HepG2 (cell line): Measurements from ENCODE around the gene BMP6. TPM values are rescaled to one million over a fixed set of nuclear protein-coding genes. Genes with fewer than 3 reads are reported as not detected.

Experiments
- EZH2 ChIP-seq: conservative IDR thresholded peaks from 2 replicates; pipeline ENCODE4 v1.6.1; 2012; ENCODE audit warnings: mild to moderate bottlenecking, low read depth, low read length, moderate library complexity
- FOXA1 ChIP-seq, 2 experiments: fragments of 450-650 bp in 1 of 2; sonication (generic) in 1 of 2; formaldehyde crosslinking in 1 of 2; IDR thresholded peaks; 2 replicates each; pipeline versions ENCODE4 v1.4.0 to v1.6.1; 2016 to 2020; ENCODE audit warnings: missing genetic modification reagents in 1 of 2
- FOXM1 ChIP-seq: sonication (generic); formaldehyde crosslinking; IDR thresholded peaks from 2 replicates; pipeline ENCODE4 v1.5.0; 2020; ENCODE audit warnings: missing genetic modification reagents
- HDAC2 ChIP-seq: sonication (generic); formaldehyde crosslinking; IDR thresholded peaks from 2 replicates; pipeline ENCODE4 v1.4.0; 2020; ENCODE audit warnings: missing genetic modification reagents
- HIVEP1 ChIP-seq: sonication (generic); formaldehyde crosslinking; IDR thresholded peaks from 2 replicates; pipeline ENCODE4 v1.4.0; 2020; ENCODE audit warnings: mild to moderate bottlenecking, missing genetic modification reagents
- HMGA1 ChIP-seq: sonication (generic); formaldehyde crosslinking; conservative IDR thresholded peaks from 2 replicates; pipeline ENCODE4 v1.4.0; 2020; ENCODE audit warnings: missing genetic modification reagents
- NFIB ChIP-seq: sonication (generic); formaldehyde crosslinking; IDR thresholded peaks from 2 replicates; pipeline ENCODE4 v1.9.0; 2021; ENCODE audit warnings: missing genetic modification reagents, mild to moderate bottlenecking, borderline replicate concordance
- NFIC ChIP-seq: IDR thresholded peaks from 2 replicates; pipeline ENCODE4 v1.6.1; 2012; ENCODE audit warnings: mild to moderate bottlenecking, low read length, inconsistent platforms
- RAD51 ChIP-seq: fragments of 450-650 bp; IDR thresholded peaks from 2 replicates; pipeline ENCODE4 v1.6.1; 2016; ENCODE audit warnings: borderline replicate concordance
- RBAK ChIP-seq: sonication (generic); formaldehyde crosslinking; IDR thresholded peaks from 2 replicates; pipeline ENCODE4 v1.5.1; 2020; ENCODE audit warnings: mild to moderate bottlenecking, missing genetic modification reagents
- RFX1 ChIP-seq: fragments of 450-650 bp; IDR thresholded peaks from 2 replicates; pipeline ENCODE4 v1.6.1; 2017
- SP4 ChIP-seq: sonication (generic); formaldehyde crosslinking; IDR thresholded peaks from 2 replicates; pipeline ENCODE4 v1.8.1; 2023; ENCODE audit warnings: mild to moderate bottlenecking, missing genetic modification reagents
- YEATS2 ChIP-seq: sonication (generic); formaldehyde crosslinking; IDR thresholded peaks from 2 replicates; pipeline ENCODE4 v1.4.0; 2020; ENCODE audit warnings: missing genetic modification reagents, borderline replicate concordance
- YEATS4 ChIP-seq: sonication (generic); formaldehyde crosslinking; IDR thresholded peaks from 2 replicates; pipeline ENCODE4 v1.4.0; 2020; ENCODE audit warnings: missing genetic modification reagents, borderline replicate concordance
- ZNF143 ChIP-seq: sonication (generic); formaldehyde crosslinking; IDR thresholded peaks from 2 replicates; pipeline ENCODE4 v1.4.0; 2020; ENCODE audit warnings: missing genetic modification reagents
- ZNF234 ChIP-seq: sonication (generic); formaldehyde crosslinking; conservative IDR thresholded peaks from 2 replicates; pipeline ENCODE4 v1.5.1; 2020; ENCODE audit warnings: mild to moderate bottlenecking, missing genetic modification reagents
- ZNF563 ChIP-seq: sonication (generic); formaldehyde crosslinking; IDR thresholded peaks from 2 replicates; pipeline ENCODE4 v1.8.0; 2022; ENCODE audit warnings: mild to moderate bottlenecking, moderate library complexity, missing genetic modification reagents
- polyA plus RNA-seq, 8 experiments: library from polyadenylated mRNA; depleted of rRNA in 3 of 8; stranded (reverse) in 7 of 8; unstranded in 1 of 8; fragments of >200 nt; fragmentation: Illumina TruSeq in 4 of 8; extraction: Trizol in 4 of 8; gene quantifications; 2 replicates each; pipeline versions ENCODE4 v1.2.1 to v1.2.3, GENCODE V29; 2011 to 2016; ENCODE audit warnings: low read depth in 4 of 8, missing spikeins in 1 of 8, mixed read lengths in 1 of 8; ENCODE audit not compliant: insufficient read depth in 1 of 8
- total RNA-seq, 5 experiments: library from RNA; depleted of rRNA; stranded (reverse); fragments of >200 nt; fragmentation: Illumina TruSeq; extraction: Trizol; gene quantifications; 2 replicates each; pipeline ENCODE4 v1.2.3, GENCODE V29; 2016; ENCODE audit warnings: low read depth in 1 of 5
- TF ChIP-seq, protein P1 (sequence below): sonication (generic); formaldehyde crosslinking; IDR thresholded peaks from 2 replicates; pipeline ENCODE4 v1.5.0; 2020; ENCODE audit warnings: missing genetic modification reagents
- TF ChIP-seq, protein P2 (sequence below): sonication (generic); formaldehyde crosslinking; IDR thresholded peaks from 2 replicates; pipeline ENCODE4 v1.9.0; 2022; ENCODE audit warnings: missing genetic modification reagents, mild to moderate bottlenecking, borderline replicate concordance
- TF ChIP-seq, protein P3 (sequence below): sonication (generic); formaldehyde crosslinking; IDR thresholded peaks from 2 replicates; pipeline ENCODE4 v1.4.0; 2020; ENCODE audit warnings: missing genetic modification reagents, low read depth, mild to moderate bottlenecking, borderline replicate concordance
- TF ChIP-seq, protein P4 (sequence below): sonication (generic); formaldehyde crosslinking; IDR thresholded peaks from 2 replicates; pipeline ENCODE4 v1.5.1; 2020; ENCODE audit warnings: missing genetic modification reagents, mild to moderate bottlenecking, borderline replicate concordance
- TF ChIP-seq, protein P5 (sequence below): sonication (generic); formaldehyde crosslinking; IDR thresholded peaks from 2 replicates; pipeline ENCODE4 v1.4.0; 2020; ENCODE audit warnings: mild to moderate bottlenecking, missing genetic modification reagents

The BMP6 gene
- total and polyA plus RNA-seq, 2 of the 13 experiments (the other 11 are each of a cell fraction or from before 2014, with no cell fraction given) = 0.09 to 0.18 TPM

DNA sequence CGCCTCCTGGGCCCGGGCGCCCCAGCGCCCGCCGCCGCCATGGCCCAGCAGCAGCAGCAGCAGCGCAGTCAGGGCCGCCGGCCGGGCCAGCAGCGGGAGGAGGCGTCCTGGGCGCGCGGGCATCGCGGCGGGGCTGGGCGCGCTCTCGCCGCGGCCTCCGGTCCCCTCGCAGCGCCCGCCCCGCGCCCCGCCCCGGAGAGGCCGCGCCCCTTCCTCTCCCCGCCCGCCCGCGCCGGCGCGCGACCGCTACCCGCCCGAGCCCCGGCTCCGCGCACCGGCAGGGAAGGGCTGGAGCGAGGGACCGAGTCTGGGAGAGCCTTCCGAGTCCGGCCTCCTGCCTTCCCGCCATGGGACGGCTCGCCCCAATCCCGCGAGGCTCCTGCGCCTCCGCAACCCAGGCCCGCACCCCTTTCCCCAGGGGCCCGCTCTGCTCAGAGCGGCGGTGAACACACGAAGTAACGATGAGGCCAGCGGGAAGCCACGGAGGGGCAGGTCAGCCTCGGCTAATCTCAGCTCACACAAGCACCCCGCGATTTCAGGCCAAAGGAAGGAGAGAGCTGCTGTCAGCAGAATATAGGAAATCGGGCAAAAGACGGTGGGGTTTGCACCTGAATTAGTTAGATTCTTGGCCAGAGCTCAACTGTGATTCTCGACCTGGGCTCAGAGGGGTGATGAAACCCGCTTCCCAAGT lies 184.9 kb downstream of the BMP6 start, which contains the start of gene TXNDC5 (continued):
- TF ChIP-seq, protein P1, sequence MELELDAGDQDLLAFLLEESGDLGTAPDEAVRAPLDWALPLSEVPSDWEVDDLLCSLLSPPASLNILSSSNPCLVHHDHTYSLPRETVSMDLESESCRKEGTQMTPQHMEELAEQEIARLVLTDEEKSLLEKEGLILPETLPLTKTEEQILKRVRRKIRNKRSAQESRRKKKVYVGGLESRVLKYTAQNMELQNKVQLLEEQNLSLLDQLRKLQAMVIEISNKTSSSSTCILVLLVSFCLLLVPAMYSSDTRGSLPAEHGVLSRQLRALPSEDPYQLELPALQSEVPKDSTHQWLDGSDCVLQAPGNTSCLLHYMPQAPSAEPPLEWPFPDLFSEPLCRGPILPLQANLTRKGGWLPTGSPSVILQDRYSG (CRISPR knock-in tag) = no peak
- no peak for TF ChIP-seq RFX1
- no peak for TF ChIP-seq FOXA1 (IDR thresholded peaks at IDR 0.05)
- TF ChIP-seq FOXA1 (CRISPR knock-in tag; IDR thresholded peaks at IDR 0.05) = no peak
- TF ChIP-seq, protein P2, sequence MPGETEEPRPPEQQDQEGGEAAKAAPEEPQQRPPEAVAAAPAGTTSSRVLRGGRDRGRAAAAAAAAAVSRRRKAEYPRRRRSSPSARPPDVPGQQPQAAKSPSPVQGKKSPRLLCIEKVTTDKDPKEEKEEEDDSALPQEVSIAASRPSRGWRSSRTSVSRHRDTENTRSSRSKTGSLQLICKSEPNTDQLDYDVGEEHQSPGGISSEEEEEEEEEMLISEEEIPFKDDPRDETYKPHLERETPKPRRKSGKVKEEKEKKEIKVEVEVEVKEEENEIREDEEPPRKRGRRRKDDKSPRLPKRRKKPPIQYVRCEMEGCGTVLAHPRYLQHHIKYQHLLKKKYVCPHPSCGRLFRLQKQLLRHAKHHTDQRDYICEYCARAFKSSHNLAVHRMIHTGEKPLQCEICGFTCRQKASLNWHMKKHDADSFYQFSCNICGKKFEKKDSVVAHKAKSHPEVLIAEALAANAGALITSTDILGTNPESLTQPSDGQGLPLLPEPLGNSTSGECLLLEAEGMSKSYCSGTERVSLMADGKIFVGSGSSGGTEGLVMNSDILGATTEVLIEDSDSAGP = peak; percentile 73; the same call in 1 of the 2 replicates
- TF ChIP-seq HIVEP1 (CRISPR knock-in tag) = peak; percentile 55; the same call in 1 of the 2 replicates
- no peak for TF ChIP-seq NFIB (CRISPR knock-in tag)
- no peak for TF ChIP-seq FOXM1 (CRISPR knock-in tag)
- no peak for TF ChIP-seq YEATS4
- TF ChIP-seq EZH2 = no peak
- TF ChIP-seq RBAK = no peak
- TF ChIP-seq YEATS2 = peak; percentile 60; the same call in 1 of the 2 replicates
- TF ChIP-seq, protein P3, sequence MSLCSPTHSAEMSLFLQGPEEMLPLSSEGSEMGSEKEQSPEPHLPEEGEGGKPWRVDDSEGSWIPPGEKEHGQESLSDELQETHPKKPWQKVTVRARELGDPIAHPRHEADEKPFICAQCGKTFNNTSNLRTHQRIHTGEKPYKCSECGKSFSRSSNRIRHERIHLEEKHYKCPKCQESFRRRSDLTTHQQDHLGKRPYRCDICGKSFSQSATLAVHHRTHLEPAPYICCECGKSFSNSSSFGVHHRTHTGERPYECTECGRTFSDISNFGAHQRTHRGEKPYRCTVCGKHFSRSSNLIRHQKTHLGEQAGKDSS (CRISPR knock-in tag) = 0 out of 2 replicates have a peak, but pooled peaks have one; percentile 8
- TF ChIP-seq NFIC = no peak
- TF ChIP-seq, protein P4, sequence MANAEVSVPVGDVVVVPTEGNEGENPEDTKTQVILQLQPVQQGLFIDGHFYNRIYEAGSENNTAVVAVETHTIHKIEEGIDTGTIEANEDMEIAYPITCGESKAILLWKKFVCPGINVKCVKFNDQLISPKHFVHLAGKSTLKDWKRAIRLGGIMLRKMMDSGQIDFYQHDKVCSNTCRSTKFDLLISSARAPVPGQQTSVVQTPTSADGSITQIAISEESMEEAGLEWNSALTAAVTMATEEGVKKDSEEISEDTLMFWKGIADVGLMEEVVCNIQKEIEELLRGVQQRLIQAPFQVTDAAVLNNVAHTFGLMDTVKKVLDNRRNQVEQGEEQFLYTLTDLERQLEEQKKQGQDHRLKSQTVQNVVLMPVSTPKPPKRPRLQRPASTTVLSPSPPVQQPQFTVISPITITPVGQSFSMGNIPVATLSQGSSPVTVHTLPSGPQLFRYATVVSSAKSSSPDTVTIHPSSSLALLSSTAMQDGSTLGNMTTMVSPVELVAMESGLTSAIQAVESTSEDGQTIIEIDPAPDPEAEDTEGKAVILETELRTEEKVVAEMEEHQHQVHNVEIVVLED = no peak; the same call in 1 of the 2 replicates
- TF ChIP-seq, protein P5, sequence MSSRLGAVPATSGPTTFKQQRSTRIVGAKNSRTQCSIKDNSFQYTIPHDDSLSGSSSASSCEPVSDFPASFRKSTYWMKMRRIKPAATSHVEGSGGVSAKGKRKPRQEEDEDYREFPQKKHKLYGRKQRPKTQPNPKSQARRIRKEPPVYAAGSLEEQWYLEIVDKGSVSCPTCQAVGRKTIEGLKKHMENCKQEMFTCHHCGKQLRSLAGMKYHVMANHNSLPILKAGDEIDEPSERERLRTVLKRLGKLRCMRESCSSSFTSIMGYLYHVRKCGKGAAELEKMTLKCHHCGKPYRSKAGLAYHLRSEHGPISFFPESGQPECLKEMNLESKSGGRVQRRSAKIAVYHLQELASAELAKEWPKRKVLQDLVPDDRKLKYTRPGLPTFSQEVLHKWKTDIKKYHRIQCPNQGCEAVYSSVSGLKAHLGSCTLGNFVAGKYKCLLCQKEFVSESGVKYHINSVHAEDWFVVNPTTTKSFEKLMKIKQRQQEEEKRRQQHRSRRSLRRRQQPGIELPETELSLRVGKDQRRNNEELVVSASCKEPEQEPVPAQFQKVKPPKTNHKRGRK (CRISPR knock-in tag) = no peak
- TF ChIP-seq SP4 (CRISPR knock-in tag) = peak; percentile 73; the same call in 1 of the 2 replicates
- no peak for TF ChIP-seq ZNF143 (CRISPR knock-in tag)
- TF ChIP-seq RAD51 = no peak
- no peak for TF ChIP-seq HDAC2 (CRISPR knock-in tag)
- TF ChIP-seq HMGA1 (CRISPR knock-in tag) = no peak
- no peak for TF ChIP-seq ZNF563 (CRISPR knock-in tag)
- no peak for TF ChIP-seq ZNF234 (CRISPR knock-in tag)
